Endodermal cell (in vitro differentiated cells): ENCODE measurements around the gene MTMR4. TPM values are rescaled to one million over a fixed set of nuclear protein-coding genes. Genes with fewer than 3 reads are reported as not detected.

Experiments
- DNase-seq: peaks from one replicate; pipeline ENCODE4 v3.0.0-alpha.2; 2017
- H3K27ac ChIP-seq: 2 replicates; pipeline ENCODE4 v1.5.1; 2013; ENCODE audit warnings: mild to moderate bottlenecking, low read depth, low read length, moderate library complexity
- H3K27me3 ChIP-seq: 2 replicates; pipeline ENCODE4 v1.6.1; 2013; ENCODE audit warnings: mild to moderate bottlenecking, low read length, moderate library complexity; ENCODE audit not compliant: insufficient read depth, control insufficient read depth, poor library complexity, severe bottlenecking
- H3K36me3 ChIP-seq: 2 replicates; pipeline ENCODE4 v1.7.0; 2013; ENCODE audit warnings: mild to moderate bottlenecking, low read length, moderate library complexity; ENCODE audit not compliant: control insufficient read depth, insufficient read depth
- H3K4me1 ChIP-seq: one replicate; pipeline ENCODE4 v1.7.0; 2013; ENCODE audit warnings: low read length; ENCODE audit not compliant: control insufficient read depth, insufficient read depth
- H3K4me3 ChIP-seq: 2 replicates; pipeline ENCODE4 v1.5.1; 2013; ENCODE audit warnings: mild to moderate bottlenecking, low read length, moderate library complexity
- H3K9ac ChIP-seq: 2 replicates; pipeline ENCODE4 v1.6.1; 2013; ENCODE audit warnings: mild to moderate bottlenecking, low read length, moderate library complexity; ENCODE audit not compliant: poor library complexity, severe bottlenecking; ENCODE audit errors: extremely low read depth
- H3K9me3 ChIP-seq: 2 replicates; pipeline ENCODE4 v1.6.1; 2013; ENCODE audit warnings: mild to moderate bottlenecking, low read length, moderate library complexity; ENCODE audit not compliant: control insufficient read depth
- H3K27ac Mint-ChIP-seq: 2 replicates; pipeline ENCODE4 v1.8.0; 2020; ENCODE audit warnings: mixed read lengths
- H3K27me3 Mint-ChIP-seq: 2 replicates; pipeline ENCODE4 v1.8.0; 2021; ENCODE audit warnings: mild to moderate bottlenecking, mixed read lengths; ENCODE audit not compliant: insufficient read depth
- H3K36me3 Mint-ChIP-seq: 2 replicates; pipeline ENCODE4 v1.8.0; 2020; ENCODE audit warnings: low read depth, mixed read lengths
- H3K4me1 Mint-ChIP-seq: 2 replicates; pipeline ENCODE4 v1.8.0; 2020; ENCODE audit warnings: mixed read lengths
- H3K4me3 Mint-ChIP-seq: 2 replicates; pipeline ENCODE4 v1.8.0; 2020; ENCODE audit warnings: mild to moderate bottlenecking, moderate library complexity, mixed read lengths
- H3K9me3 Mint-ChIP-seq: 2 replicates; pipeline ENCODE4 v1.8.0; 2020; ENCODE audit warnings: mild to moderate bottlenecking, mixed read lengths
- CTCF ChIP-seq: fragments of 200-600 bp; sonication (generic); conservative IDR thresholded peaks from 2 replicates; pipeline ENCODE4 v1.5.0; 2021; ENCODE audit warnings: antibody characterized with exemption, mild to moderate bottlenecking
- WGBS, 2 experiments: methylation state at CpG; one replicate each; pipeline versions ENCODE4 v1.1.5 to v1.1.7; 2013; ENCODE audit warnings: missing lambda C conversion rate in 2 of 2, mixed read lengths in 1 of 2; ENCODE audit not compliant: insufficient coverage in 1 of 2, insufficient read length in 1 of 2; 5-methylcytosine and 5-hydroxymethylcytosine counted together
- total RNA-seq, 2 donors: library from RNA; stranded (reverse); fragmentation: NEBNext Ultra II Directional in 1 of 2; extraction: Animal tissue kit (Norgen Biotek cat#: 25700) in 1 of 2; gene quantifications; 2 replicates in 1 of 2; 3 replicates in 1 of 2; pipeline ENCODE4 v1.2.1, GENCODE V29; 2021

MTMR4 gene
- total RNA-seq, 2 donors from 2014 or later = 39.4 to 52.9 TPM

- peak overlapping the region; percentile 47 for H3K4me3 Mint-ChIP-seq
- no peak overlapping the region for H3K27ac ChIP-seq
- no peaks in the 10 kb centered on the region for H3K9me3 Mint-ChIP-seq
- H3K4me1 Mint-ChIP-seq = peaks cover 17% of the 10 kb centered on the region
- H3K9ac ChIP-seq = no peak overlapping the region
- peak; percentile 77 for DNase-seq
- no peak for TF ChIP-seq CTCF
- peaks cover 62% of the 10 kb centered on the region for H3K27me3 Mint-ChIP-seq
- H3K27me3 ChIP-seq = peaks cover 49% of the 10 kb centered on the region
- H3K4me3 ChIP-seq = peak overlapping the region; percentile 78
- no peaks in the 10 kb centered on the region for H3K9me3 ChIP-seq
- peaks cover 6% of the 10 kb centered on the region for H3K4me1 ChIP-seq
- H3K36me3 ChIP-seq = no peaks in the 10 kb centered on the region
- no peak overlapping the region for H3K27ac Mint-ChIP-seq
- 30 to 44% methylated on average over 2 to 3 of the region's 3 CpGs for WGBS, 2 experiments
- H3K36me3 Mint-ChIP-seq = no peaks in the 10 kb centered on the region
These were observed 16.7 kb upstream of the MTMR4 start for GRCh38 chr17:58531122-58531521.

- no peak overlapping the region for H3K9ac ChIP-seq
- Mint-ChIP-seq H3K36me3 (no peaks in the 10 kb centered on the region), H3K27me3 (peaks cover 57% of the 10 kb centered on the region), H3K9me3 (no peaks in the 10 kb centered on the region), H3K27ac (no peak overlapping the region), H3K4me1 (peaks cover 18% of the 10 kb centered on the region), H3K4me3 (peak overlapping the region; percentile 47)
- H3K9me3 ChIP-seq = no peaks in the 10 kb centered on the region
- no peaks in the 10 kb centered on the region for H3K36me3 ChIP-seq
- no peak overlapping the region for H3K27ac ChIP-seq
- WGBS, 2 experiments = 74% methylated on average over 2 of the region's 2 CpGs; no CpG with 5 or more reads in 1 of the 2 experiments
- DNase-seq = no peak
- H3K4me1 ChIP-seq = peaks cover 6% of the 10 kb centered on the region
- no peak overlapping the region for H3K4me3 ChIP-seq
- H3K27me3 ChIP-seq = peaks cover 44% of the 10 kb centered on the region
- TF ChIP-seq CTCF = no peak
These were observed 16.2 kb upstream of the MTMR4 start for GRCh38 chr17:58530655-58531054.

GRCh38 chr17:58529275-58529674, 14.8 kb upstream of the MTMR4 start:
- H3K27ac ChIP-seq = no peak overlapping the region
- H3K27me3 ChIP-seq = peaks cover 37% of the 10 kb centered on the region
- no peak overlapping the region for H3K27ac Mint-ChIP-seq
- peaks cover 44% of the 10 kb centered on the region for H3K27me3 Mint-ChIP-seq
- H3K9me3 ChIP-seq = no peaks in the 10 kb centered on the region
- 50 to 67% methylated on average over 1 of the region's 1 CpG for WGBS, 2 experiments
- no peaks in the 10 kb centered on the region for H3K9me3 Mint-ChIP-seq
- peak; percentile 73 for DNase-seq
- peaks cover 6% of the 10 kb centered on the region for H3K4me1 ChIP-seq
- TF ChIP-seq CTCF = no peak
- no peaks in the 10 kb centered on the region for H3K36me3 ChIP-seq
- no peaks in the 10 kb centered on the region for H3K36me3 Mint-ChIP-seq
- H3K4me3 ChIP-seq = no peak overlapping the region
- H3K4me1 Mint-ChIP-seq = peaks cover 20% of the 10 kb centered on the region
- H3K4me3 Mint-ChIP-seq = no peak overlapping the region
- H3K9ac ChIP-seq = no peak overlapping the region
